HG03571 (cell line): ENCODE results near the gene IRF8.
"Not testable (repeated sequence)": the region's sequence is repeated elsewhere in the genome, so short reads cannot be mapped to it uniquely, and the experiment has no call there.

Experiments used
- ATAC-seq: cut with Tn5 transposase; IDR thresholded peaks from one replicate; pipeline ENCODE4 v1.9.1; 2021; ENCODE audit not compliant: unreplicated experiment

IRF8 gene

DNA sequence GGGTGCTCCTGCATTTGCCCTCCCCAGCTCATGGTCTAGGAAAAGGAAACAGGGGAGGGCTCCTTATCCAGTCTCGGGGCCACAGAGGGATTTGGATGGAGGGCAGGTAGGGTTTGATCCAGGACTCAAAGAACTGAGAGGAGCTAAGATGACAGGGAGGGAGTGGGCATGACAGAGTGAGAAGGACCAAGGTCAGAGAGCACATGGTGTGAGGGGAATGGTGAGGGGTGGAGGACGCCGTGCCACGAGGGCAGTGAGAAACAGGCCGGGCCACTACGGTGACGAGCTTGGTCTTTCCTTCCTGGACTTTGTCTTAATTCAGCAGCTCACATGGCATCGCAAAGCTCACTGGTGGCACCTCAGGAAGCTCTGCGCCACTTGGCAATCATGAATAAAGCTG lies 35.2 kb downstream of the IRF8 start:
- ATAC-seq: no peak

DNA sequence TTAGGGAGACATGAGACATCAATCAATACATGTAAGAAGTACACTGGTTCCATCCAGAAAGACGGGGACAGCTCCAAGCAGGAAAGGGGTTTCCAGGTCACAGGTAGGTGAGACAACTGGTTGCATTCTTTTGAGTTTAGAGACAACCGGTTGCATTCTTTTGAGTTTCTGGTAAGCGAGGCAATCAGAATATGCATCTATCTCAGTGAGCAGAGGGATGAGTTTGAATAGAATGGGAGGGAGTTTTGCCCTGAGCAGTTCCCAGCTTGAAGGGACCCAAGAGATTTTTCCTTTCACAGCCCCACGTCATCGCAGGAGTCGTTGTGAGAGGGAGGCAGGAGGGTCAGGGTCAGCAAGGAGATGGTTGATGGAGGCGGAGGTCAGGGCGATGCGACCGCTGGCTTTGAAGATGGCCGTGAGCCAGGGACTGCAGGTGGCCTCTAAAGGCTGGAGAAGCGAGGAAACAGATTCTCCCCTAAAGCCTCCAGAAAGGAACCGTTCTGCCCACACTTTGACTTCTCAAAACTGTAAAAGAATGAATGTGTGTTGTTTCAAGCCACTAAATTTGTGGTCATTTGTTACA lies 36.5 kb downstream of the IRF8 start:
- no peak for ATAC-seq

DNA sequence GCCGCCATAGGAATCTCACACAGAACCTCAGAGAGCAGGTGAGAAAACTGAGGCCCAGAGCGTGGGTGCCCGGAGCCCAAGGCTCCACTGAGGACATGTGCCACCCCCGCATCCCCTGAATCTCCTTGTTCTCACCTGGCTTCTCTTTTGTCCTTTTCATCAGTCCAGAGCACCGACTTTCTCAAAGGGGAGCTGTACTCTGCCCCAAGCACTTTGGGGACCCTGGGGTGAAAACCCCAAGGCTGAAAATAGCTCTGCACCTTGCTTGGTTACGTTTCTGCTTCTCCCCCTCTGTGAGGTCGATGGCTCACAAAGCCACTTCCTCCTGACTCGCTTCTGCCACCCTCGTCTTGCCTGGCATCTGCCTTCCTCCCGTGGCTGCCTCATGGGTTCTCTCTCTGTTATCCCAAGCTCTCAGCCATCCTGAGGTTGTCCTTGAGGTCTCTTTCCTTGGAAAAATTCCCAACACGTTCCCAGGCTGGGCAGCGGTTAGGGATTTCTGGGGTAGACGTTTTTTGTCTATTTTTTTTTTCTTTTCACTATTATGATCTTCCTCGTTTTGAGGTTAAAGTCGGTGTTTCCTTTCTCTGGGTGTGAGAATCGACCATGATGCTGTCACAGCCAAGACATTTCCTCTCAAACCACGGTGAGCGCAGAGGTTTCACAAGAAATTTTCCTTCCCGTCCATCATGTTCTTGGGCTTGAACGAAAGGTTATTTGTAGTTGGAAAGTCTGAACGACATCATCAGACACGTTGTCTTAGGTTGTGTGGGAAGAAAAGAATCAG lies 37.2 kb downstream of the IRF8 start:
- ATAC-seq: peak; percentile 66

DNA sequence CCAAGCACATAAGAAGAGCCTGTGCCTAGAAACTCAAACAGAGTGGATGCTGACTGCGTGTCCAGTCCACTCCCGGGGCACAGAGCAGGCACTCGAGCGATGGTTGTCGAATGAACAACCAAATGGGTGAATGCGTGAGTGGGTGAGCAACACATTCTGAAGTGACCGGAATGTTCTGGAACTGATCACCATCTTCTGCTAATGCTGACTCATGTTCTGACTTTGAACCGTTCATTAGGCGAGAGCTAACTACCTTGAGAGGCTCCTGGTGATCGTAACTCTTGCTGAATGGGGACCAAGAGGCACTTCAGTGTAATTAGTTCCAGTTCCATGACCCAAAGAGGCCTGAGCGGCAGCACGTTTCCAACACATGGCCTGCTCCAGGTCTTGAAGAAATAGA lies 37.9 kb downstream of the IRF8 start:
- no peak for ATAC-seq

DNA sequence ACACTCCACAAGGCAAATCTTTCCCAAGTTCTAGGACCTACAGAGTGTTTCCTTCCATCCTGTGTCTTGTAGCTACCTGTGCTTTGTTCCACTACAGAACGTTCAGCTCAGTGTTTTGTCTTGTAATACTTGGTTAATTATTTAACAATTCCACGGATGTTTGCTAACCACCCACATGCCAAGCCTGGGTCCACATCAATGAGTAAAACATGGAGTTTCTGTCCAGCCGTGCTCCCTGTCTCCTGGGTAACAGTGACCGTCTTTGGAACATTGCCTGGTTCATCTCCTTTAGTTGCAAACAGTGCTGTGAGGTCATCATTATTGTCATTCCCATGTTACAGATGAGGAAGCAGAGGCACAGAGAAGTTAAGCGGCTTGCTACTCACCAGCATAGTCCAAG lies 41.3 kb downstream of the IRF8 start:
- ATAC-seq: no peak

DNA sequence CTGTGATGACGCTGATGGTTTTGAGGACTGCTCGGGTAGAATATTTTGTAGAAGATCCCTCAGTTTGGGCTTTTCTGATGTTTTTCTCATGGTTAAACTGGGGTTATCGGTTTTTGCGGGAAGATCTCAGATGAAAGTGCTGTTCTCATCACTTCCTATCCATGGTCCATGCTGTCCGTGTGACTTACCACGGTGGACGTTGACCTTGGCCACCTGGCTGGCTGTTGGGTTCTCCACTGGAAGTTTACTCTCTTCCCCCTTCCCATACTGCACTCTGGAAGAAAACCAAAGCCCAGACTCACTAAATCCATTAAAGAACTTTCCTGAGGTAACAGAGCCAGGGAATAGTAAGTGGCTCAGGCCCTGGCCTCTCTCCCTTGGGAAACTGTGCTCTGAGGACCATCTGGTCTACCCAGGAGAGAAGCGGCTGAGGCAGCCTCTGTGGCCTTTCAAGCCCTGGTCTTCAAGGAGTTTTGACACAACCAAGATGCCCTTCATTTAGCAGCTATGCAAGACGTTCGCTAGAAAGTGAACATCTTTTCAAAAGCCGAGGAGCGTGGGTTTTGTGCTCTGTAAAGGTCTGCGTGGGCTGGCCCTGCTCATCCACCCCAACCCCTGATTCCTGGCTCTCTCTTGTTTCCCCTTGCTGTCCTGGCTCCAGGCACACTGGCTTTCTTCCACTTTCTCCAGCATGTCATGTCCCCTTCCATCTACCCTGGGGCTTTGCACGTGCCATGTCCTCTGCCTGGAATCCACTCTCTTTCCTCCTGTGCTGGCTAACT lies 43.1 kb downstream of the IRF8 start:
- no peak for ATAC-seq

DNA sequence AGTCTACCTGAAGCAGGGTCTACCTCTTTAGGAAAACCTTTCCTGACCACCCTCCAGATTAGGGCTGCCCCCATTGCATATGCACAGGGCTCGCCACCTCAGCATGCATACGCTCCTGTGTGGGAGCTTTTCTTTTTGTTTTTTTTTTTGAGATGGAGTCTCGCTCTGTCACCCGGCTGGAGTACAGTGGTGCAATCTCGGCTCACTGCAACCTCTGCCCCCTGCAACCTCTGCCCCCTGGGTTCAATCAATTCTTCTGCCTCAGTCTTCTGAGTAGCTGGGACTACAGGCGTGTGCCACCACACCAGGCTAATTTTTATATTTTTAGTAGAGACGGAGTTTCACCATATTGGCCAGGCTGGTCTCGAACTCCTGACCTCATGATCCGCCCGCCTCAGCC lies 43.7 kb downstream of the IRF8 start:
- not testable (repeated sequence) for ATAC-seq

DNA sequence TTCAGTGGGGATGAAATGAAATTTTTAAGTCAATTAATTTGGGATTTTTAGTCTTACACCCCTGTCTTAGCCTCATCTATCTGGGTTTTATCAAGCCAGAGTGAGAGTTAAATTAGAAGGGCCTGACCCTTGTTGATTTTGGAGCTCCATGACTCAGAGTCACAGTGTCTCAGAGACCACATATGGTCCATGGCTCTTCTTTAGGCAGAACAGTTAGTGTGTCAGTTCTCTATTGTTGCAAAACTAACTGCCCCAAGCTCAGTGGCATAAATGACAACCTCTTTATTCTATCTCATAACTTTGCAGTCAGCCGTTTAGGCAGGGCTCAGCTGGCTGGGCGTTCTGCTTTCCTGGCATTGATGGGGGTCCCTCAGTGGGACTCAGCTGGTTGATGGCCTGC lies 44.7 kb downstream of the IRF8 start:
- no peak for ATAC-seq

DNA sequence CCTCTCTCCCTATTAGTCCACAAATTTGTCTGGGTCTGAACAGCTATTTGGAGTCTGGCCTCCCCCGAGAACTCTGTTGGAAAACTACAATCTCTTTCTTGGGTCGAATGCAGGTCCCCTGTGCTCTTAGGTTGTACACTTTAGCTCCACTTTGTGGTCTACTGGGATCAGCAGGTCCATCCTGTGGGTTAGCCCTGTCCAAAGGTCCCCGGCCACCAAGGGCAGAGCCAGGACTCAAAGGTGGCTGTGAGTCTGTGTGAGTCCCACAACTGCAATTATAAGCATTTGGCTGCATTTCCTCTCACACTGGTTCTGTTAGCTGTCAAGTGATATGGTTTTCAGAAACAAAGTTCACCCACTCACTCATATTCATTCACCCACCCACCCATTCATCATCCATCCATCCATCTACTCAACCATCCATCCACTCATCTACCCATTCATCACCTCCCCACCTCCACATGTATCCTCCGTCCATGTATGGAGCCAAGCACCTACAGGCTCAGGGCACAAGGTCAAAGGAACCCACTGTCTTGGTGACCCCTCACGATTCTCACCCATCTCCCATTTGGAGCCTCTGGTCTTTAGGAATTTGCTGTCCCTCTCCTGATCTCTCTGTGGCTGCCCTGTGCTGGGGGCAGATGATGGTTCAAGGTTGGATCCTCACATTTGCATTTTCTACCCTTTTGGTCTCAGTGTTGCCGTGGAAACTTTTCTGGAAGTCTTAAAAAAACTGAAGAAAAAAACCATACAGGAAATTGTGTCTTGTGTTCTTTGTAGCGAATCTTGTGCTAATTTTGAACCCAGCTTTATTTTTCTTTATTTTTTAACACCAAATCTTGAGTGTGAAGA lies 45.8 kb downstream of the IRF8 start:
- no peak for ATAC-seq

DNA sequence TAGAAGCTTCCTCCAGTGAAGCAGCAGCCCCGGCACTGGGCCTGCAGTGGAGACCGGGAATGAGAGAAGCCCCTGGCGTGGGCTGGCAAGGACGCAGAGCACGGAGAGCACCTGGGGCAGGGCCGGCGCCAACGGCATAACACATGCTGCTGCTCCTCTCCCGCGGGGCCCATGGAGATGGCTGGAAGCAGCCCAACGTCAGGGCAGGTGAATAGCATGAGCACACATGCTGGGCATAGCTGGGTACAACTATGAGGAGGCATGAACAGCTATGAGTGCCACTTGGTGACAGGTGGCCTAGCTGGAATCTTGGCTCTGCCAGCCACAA lies 46.4 kb downstream of the IRF8 start:
- ATAC-seq: no peak

DNA sequence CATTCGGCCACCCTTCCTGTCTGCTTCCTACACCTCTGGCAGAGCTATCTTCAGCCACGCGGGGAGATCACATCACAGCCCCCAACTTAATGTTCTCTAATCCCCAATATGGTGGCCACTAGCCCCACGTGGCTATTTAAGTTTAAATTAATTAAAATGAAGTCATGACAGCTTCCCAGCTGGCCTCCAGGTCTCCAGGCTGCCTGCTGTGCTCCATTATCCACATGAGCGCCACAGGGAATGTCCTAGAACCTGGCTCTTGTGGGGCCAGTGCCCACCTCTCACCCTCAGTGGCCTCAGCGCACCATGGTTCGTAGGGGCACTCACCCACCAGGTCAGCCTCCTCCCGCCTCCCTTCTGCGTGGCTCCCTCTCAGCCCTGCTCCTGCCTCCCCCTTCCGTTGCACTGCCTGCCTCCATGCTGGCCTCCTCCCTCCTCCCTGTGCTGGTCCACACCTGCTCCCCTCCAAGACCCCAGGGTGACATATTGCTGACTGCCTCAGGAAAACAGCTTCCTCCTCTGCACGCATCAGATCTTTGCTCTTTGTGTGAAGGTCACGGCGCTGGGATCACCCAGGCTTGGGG lies 47.7 kb downstream of the IRF8 start:
- no peak for ATAC-seq

DNA sequence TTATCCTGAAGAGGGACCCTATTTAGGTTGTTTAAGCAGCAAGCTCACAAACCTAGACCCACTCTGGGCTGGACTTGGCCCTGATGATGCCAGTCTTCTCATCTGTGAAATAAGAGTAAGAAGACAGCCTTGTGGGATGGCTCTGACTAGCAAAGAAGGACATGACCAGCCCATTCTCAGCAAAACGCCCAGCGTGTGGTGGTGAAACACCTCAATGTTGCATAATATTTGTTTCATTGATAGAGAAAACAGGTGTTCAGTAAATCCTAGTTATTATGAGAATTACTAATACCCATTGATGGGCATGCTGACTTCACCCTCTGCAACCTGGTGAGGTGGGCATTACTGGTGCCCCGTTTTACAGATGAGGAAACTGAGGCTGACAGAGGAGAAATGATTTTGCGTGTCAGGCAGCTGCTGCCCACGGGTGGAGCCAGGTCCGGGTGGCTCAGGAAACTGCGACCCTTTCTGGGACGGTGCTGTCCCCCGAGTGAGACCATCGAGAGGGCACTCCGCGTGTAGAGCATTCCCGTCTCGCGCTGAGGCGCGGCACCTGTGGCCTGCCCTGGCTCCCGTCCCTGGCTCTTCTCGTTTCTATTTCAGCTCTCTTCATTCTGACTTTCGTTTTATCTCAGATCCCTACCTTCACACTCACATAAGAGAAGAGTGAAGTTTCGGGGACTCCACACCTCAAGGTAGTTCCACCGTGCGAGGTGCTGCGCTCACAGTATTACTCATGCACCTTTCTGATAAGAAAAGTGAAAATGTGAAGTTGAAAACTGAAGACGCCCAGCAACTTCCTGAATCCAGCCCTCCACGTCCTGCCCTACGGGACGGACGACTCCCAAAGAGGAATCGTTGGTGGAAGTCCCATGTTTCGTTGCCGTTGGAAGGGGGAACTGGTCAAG lies 48.5 kb downstream of the IRF8 start:
- peak; percentile 68 for ATAC-seq

DNA sequence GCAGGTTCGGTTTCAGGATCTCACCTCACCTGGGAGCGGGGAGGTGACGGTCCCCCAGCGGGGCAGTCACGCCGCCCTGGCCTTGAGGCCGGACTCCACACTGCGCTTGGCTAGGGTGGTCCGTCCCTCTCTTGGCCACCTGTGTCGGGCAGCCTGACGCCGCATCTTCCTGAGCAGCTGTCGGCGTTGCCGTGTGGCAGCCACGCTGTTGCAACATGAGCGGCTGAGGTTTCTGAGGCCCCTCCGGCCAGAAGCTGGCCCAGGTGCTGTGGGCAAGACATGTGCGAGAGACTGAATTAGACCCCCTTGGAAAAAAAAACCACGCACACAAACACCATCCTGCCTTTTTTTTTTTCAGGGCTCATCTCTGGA lies 49.2 kb downstream of the IRF8 start:
- ATAC-seq: peak; percentile 31

DNA sequence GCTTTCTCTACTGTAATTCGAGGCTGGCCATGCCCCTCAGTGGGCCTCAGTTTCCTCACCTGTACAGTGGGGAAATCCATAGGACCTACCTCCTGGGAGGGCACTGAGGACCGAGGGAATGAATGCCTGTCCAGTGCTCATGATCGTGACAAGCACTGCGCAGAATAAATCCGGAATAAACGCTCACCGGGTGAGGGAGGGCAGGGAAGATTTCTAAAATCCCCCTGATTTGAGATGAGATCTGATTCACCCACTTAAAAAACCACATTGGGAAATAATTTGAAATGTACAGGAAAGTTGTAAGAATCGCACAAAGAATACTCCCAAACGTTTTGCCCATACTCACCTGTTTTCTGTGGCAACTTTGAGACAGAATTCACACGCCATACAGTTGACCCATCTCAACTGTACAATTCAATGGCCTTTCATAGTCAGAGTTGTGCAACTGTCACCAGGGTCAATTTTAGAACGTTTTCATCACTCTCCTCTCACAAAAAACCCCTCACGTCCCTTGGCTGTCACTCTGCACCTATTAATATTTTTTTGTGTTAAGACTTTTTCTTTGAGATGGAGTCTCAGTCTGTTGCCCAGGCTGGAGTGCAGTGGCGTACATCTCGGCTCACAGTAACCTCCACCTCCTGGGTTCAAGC lies 49.8 kb downstream of the IRF8 start:
- ATAC-seq: no peak

DNA sequence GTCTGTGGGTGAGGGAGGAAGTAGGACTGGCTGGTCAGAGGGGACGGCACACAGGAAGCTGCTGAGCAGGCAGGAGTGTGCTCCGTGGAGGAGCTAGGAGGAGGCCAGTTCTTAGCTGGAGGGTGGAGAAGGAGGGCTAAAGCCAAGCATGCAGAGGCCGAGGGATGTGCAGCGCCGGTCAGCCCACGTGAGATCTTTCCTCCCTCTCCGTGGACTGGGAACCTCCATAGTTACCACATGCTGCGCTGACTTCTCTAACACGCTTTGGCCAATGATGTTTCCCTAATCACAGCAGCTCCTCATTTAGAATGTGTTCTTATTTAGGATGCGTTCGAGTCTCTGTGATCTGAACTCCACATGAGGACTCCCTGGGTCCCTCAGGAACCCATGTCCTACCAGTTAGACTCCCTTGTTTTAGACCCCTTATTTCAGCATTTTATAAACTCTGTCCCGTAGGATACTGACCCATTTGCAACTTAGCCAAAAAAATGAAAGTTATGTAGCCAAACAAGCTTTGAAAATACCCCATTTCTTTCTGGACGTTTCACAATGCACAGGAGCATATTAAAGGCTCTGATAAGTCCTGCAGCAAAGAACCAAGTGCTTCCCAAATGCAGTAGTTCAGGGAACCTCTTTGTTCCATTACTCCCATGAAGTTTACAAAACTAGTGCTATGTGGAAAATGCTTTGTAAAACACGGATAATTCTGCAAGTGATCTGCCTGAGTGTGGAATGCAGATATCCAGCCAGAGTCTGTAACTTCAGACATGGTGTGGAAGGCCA lies 51.4 kb downstream of the IRF8 start:
- ATAC-seq: no peak

DNA sequence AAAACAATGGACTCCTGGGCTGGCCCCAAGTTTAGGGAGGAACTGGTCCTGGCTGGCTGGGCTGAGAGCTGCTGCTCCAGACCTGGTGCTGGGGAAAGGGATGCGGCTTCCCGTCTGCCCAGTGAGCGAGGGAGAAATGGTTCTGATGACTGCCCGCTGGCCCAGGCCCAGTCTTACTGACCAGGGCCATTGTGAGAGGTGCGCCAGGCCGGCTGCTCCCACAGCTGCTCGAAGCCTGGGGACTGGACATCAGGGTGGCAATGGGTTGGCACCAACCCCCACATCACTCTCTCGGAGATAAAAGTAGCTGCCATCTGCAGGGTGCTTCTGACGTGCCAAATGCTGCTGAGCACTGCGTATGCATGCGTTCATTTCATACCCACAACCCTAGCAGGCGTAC lies 53.2 kb downstream of the IRF8 start:
- ATAC-seq: no peak

DNA sequence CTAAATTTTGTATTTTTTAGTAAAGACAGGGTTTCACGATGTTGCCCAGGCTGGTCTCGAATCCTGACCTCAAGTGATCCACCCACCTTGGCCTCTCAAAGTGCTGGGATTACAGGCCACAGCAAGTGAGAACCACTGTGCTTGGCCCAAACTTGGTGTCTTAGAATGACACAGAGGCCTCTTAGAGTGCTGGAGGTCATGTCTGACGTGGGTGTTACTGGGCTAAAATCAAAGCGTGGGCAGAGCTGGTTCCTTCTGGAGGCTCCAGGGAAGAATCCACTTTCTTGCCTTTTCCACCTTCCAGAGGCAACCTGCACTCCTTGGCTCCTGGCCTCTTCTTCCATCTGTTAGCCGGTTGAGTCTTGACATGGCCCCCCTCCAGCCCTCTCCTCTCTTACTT lies 53.8 kb downstream of the IRF8 start:
- no peak for ATAC-seq

DNA sequence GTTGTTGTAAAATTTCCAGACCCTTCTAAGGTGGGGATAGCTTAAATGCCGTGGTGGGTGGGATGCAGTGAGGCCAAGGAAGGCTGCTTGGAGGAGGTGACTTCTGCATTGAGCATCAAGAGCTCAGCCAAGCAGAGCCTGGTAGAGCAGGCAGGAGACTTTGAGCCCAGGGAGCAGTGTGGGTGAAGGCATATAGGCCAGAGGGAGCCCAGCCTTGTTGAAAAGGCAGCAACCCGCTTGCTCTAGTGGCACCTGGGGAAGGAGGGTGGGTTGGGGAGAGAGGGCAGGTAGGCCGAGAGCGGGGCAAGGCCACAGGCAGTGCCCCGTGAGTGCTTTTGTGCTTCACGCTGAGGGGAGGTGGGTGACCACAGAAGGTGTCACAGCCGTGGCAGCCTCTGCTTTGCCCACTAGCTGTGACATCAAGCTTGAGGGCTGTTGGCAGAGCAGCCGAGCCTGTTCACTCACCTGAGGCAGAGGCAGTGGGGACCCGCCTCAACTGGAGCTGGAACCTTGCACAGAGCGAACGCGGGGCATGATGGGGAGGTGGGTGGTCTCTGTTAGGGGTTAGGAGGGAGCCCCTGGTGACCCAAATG lies 56.1 kb downstream of the IRF8 start:
- ATAC-seq: no peak
